Endothelial cell of umbilical vein (primary cell): ENCODE results near the gene ZNF496. TPM values are rescaled to one million over a fixed set of nuclear protein-coding genes. Genes with fewer than 3 reads are reported as not detected.

Experiments
- BruUV-seq: library from RNA; stranded (reverse); fragments of 400-500 nt; replicated peaks from 2 replicates; lab custom pipeline; 2021; lab: Mats Ljungman, UMichigan
- CTCF ChIA-PET: fragments of 300-600, 350-600 bp; sonication (Branson Sonifier 250); formaldehyde crosslinking; loops from one replicate; lab custom pipeline; 2021; ENCODE audit warnings: antibody characterized with exemption, inconsistent platforms; lab: Charles Lee
- POLR2A ChIA-PET: fragments of 300-600, 350-600 bp; sonication (Branson Sonifier 250); formaldehyde crosslinking; loops from one replicate; lab custom pipeline; 2021; ENCODE audit warnings: antibody characterized with exemption, inconsistent platforms; lab: Charles Lee
- DNase-seq: peaks from one replicate; pipeline ENCODE4 v3.0.0-alpha.2; 2011; ENCODE audit warnings: low read depth, low spot score
- FAIRE-seq: peaks from 2 replicates; lab custom pipeline; 2011; peaks lifted over from hg19 to GRCh38; lab: Jason Lieb, UNC
- H2AFZ ChIP-seq: 2 replicates; pipeline ENCODE4 v1.6.0; 2012; ENCODE audit warnings: low read depth, low read length, control low read depth, inconsistent platforms
- H3K27ac ChIP-seq: 2 replicates; pipeline ENCODE4 v1.5.1; 2011; ENCODE audit warnings: low read depth, mild to moderate bottlenecking, control low read depth, low read length, moderate library complexity; ENCODE audit not compliant: insufficient read depth
- H3K27me3 ChIP-seq, 2 experiments: 2 replicates each; pipeline versions ENCODE4 v1.6.0 to v1.6.1; 2011; ENCODE audit warnings: low read length in 2 of 2, mixed read lengths in 1 of 2; ENCODE audit not compliant: control insufficient read depth in 2 of 2, insufficient read depth in 2 of 2
- H3K36me3 ChIP-seq, 2 experiments: 2 replicates in 1 of 2; 3 replicates in 1 of 2; pipeline ENCODE4 v1.5.1; 2011; ENCODE audit warnings: low read length in 2 of 2, mild to moderate bottlenecking in 1 of 2, moderate library complexity in 1 of 2; ENCODE audit not compliant: control insufficient read depth in 2 of 2, insufficient read depth in 2 of 2; ENCODE audit errors: extremely low read depth in 1 of 2
- H3K4me1 ChIP-seq: 3 replicates; pipeline ENCODE4 v1.5.1; 2011; ENCODE audit warnings: mild to moderate bottlenecking, low read length; ENCODE audit not compliant: control insufficient read depth, insufficient read depth; ENCODE audit errors: extremely low read depth
- H3K4me2 ChIP-seq: 2 replicates; pipeline ENCODE4 v1.6.1; 2011; ENCODE audit warnings: low read length, control low read depth, mixed read lengths; ENCODE audit not compliant: insufficient read depth
- H3K4me3 ChIP-seq, 3 experiments: fragments of 200-600 bp in 1 of 3; sonication (generic), shearing (Covaris generic) in 1 of 3; replicated peaks in 1 of 3; 2 replicates each; pipeline ENCODE4 v1.5.1; 2011 to 2016; ENCODE audit warnings: control low read depth in 3 of 3, low read length in 3 of 3, mild to moderate bottlenecking in 2 of 3, inconsistent platforms in 1 of 3, low read depth in 1 of 3, moderate library complexity in 1 of 3; ENCODE audit not compliant: insufficient read depth in 1 of 3
- H3K79me2 ChIP-seq: 2 replicates; pipeline ENCODE4 v1.6.0; 2012; ENCODE audit warnings: low read length, inconsistent platforms; ENCODE audit not compliant: control insufficient read depth, insufficient read depth
- H3K9ac ChIP-seq: replicated peaks from 2 replicates; pipeline ENCODE3; 2011; ENCODE audit warnings: low read length, control low read depth; ENCODE audit not compliant: insufficient read depth; ENCODE audit errors: extremely low read depth
- H3K9me1 ChIP-seq: replicated peaks from 3 replicates; pipeline ENCODE4 v1.6.0; 2011; ENCODE audit warnings: mild to moderate bottlenecking, low read length; ENCODE audit not compliant: control insufficient read depth, insufficient read depth; ENCODE audit errors: extremely low read depth
- H3K9me3 ChIP-seq: replicated peaks from 2 replicates; pipeline ENCODE4 v1.5.1; 2012; ENCODE audit warnings: low read length, inconsistent platforms; ENCODE audit not compliant: control insufficient read depth, insufficient read depth
- H4K20me1 ChIP-seq: replicated peaks from 2 replicates; pipeline ENCODE3; 2011; ENCODE audit warnings: mild to moderate bottlenecking, low read length; ENCODE audit not compliant: control insufficient read depth, insufficient read depth; ENCODE audit errors: extremely low read depth
- EZH2 ChIP-seq: IDR thresholded peaks from 2 replicates; pipeline ENCODE4 v1.6.1; 2012; ENCODE audit warnings: borderline replicate concordance, low read depth, mild to moderate bottlenecking, moderate library complexity, low read length, inconsistent platforms; ENCODE audit not compliant: severe bottlenecking
- FOS ChIP-seq: IDR thresholded peaks from 2 replicates; pipeline ENCODE4 v1.6.1; 2011; ENCODE audit warnings: mild to moderate bottlenecking, low read length, moderate library complexity, borderline replicate concordance; ENCODE audit not compliant: insufficient read depth
- GATA2 ChIP-seq: IDR thresholded peaks from 2 replicates; pipeline ENCODE4 v1.7.0; 2011; ENCODE audit warnings: low read depth, mild to moderate bottlenecking, moderate library complexity, mixed read lengths, low read length; ENCODE audit not compliant: insufficient read length, insufficient read depth
- JUN ChIP-seq: IDR thresholded peaks from 2 replicates; pipeline ENCODE4 v1.6.1; 2011; ENCODE audit warnings: borderline replicate concordance, low read depth; ENCODE audit not compliant: insufficient read length, insufficient read depth
- MYC ChIP-seq: IDR thresholded peaks from one replicate; pipeline ENCODE4 v1.6.1; 2011; ENCODE audit warnings: mild to moderate bottlenecking, low read depth, low read length
- POLR2A ChIP-seq: IDR thresholded peaks from 2 replicates; pipeline ENCODE4 v1.6.1; 2012; ENCODE audit warnings: low read depth, mild to moderate bottlenecking, control low read depth, low read length
- POLR2AphosphoS5 ChIP-seq: IDR thresholded peaks from 2 replicates; pipeline ENCODE4 v1.6.1; 2012; ENCODE audit warnings: low read depth, mild to moderate bottlenecking, control low read depth, low read length, moderate library complexity; ENCODE audit not compliant: insufficient read depth
- dilution Hi-C: fragments of 300-500 bp; cut with MboI; formaldehyde crosslinking; loops from one replicate; pipeline ENCODE4 v1.15.0; 2019; ENCODE audit warnings: low sequenced_read_pairs; ENCODE audit not compliant: extremely low pct_ligation_motif_present
- intact Hi-C: fragments of 100-400 bp; cut with micrococcal nuclease; formaldehyde crosslinking; loops from one replicate; pipeline ENCODE4 v1.10.0; 2022
- polyA plus RNA-seq, 4 experiments: library from polyadenylated mRNA; depleted of rRNA in 3 of 4; stranded (reverse) in 3 of 4; unstranded in 1 of 4; fragments of >200 nt; gene quantifications; 2 replicates each; pipeline versions ENCODE4 v1.2.1 to v1.2.3, GENCODE V29; 2011 to 2012; ENCODE audit warnings: missing spikeins in 1 of 4
- total RNA-seq: library from RNA; stranded (reverse); gene quantifications from 2 replicates; pipeline ENCODE4 v1.2.3, GENCODE V29; 2021
- TF ChIP-seq, protein P1 (sequence below), 2 donors: IDR thresholded peaks; 1 replicate in 1 of 2; 2 replicates in 1 of 2; pipeline ENCODE4 v1.5.1; 2011; ENCODE audit warnings: low read length in 2 of 2, mild to moderate bottlenecking in 2 of 2, moderate library complexity in 2 of 2, control low read depth in 1 of 2, inconsistent platforms in 1 of 2, low read depth in 1 of 2; ENCODE audit not compliant: insufficient read depth in 1 of 2; ENCODE audit errors: extremely low read depth in 1 of 2
- TF ChIP-seq, protein P2 (sequence below): IDR thresholded peaks from 2 replicates; pipeline ENCODE4 v1.6.1; 2011; ENCODE audit not compliant: insufficient read depth, insufficient read length

ZNF496 gene
- total and polyA plus RNA-seq, 2 donors (not counting 3 experiments of a cell fraction or from before 2014, with no cell fraction given): 22.4 to 46.0 TPM

DNA sequence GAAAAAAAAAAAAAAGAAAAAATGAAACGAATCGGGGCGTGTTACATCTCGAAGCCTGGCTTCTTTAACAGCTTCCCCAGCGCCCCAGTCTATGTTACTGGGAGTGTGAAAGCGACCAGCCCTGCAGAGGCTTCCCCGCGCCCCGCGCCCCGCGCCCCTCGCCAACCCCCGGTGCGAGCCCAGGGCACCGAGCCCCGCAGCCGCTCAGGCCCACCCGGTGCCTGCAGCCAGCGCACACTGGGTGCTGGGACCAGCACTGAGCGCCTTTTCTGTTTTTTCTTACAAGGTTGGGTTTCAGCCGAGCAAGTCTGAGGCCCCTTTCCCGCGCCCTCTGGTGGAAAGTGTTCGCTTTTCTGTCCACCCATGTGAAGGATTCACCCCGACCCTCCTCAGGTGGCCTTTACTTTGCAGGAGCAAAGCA is 42.1 kb upstream of the ZNF496 start:
- Histone ChIP-seq H3K9ac (no peak overlapping the region), H3K4me3 (peak overlapping the region in 1 of 3 experiments; percentile 8), H3K79me2 (no peaks in the 10 kb centered on the region), H2AFZ (peak overlapping the region; percentile 77), H4K20me1 (no peaks in the 10 kb centered on the region), H3K36me3 (no peaks in the 10 kb centered on the region), H3K9me3 (no peaks in the 10 kb centered on the region), H3K27me3 (peaks cover 0 to 3% of the 10 kb centered on the region in 2 experiments), H3K4me2 (peak overlapping the region; percentile 21), H3K4me1 (no peaks in the 10 kb centered on the region), H3K27ac (no peak overlapping the region), H3K9me1 (no peaks in the 10 kb centered on the region)
- BruUV-seq: no TSS peak
- CTCF ChIA-PET: interaction anchor here (0.6 to 2.0 kb wide), 14 partner anchors 9 to 466 kb away, joined by 3 to 24 read pairs (median 4); no protein-coding TSS in a partner anchor
- no peak for TF ChIP-seq JUN
- TF ChIP-seq, protein P1, sequence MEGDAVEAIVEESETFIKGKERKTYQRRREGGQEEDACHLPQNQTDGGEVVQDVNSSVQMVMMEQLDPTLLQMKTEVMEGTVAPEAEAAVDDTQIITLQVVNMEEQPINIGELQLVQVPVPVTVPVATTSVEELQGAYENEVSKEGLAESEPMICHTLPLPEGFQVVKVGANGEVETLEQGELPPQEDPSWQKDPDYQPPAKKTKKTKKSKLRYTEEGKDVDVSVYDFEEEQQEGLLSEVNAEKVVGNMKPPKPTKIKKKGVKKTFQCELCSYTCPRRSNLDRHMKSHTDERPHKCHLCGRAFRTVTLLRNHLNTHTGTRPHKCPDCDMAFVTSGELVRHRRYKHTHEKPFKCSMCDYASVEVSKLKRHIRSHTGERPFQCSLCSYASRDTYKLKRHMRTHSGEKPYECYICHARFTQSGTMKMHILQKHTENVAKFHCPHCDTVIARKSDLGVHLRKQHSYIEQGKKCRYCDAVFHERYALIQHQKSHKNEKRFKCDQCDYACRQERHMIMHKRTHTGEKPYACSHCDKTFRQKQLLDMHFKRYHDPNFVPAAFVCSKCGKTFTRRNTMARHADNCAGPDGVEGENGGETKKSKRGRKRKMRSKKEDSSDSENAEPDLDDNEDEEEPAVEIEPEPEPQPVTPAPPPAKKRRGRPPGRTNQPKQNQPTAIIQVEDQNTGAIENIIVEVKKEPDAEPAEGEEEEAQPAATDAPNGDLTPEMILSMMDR (IDR thresholded peaks at IDR 0.05; ENCODE audit: extremely low read depth in 1 of 2, insufficient read depth in 1 of 2, low read depth in 1 of 2, low read length in 2 of 2): peak; percentile 50 to 63
- POLR2A ChIA-PET: no interaction called here
- dilution Hi-C loops: no loop called here
- peak; percentile 21 for DNase-seq
- no peak for FAIRE-seq
- intact Hi-C loops: no loop called here

DNA sequence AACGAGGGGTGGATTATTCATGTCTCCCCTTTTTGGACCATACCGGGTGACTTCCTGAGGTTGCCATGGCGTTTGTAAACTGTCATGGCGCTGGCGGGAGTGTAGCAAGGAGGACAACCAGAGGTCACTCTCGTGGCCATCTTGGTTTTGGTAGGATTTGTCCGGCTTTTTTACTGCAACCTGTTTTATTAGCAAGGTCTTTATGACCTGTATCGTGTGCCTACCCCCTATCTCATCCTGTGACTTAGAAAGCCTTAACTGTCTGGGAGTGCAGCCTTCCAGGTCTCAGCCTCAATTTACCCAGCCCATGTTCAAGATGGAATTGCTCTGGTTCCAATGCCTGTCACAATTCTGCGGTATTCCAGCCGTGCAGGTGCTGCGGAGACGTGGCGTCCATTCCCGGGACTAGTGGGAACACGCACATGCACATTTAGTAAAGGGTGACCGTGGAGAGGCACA is 40.2 kb upstream of the ZNF496 start:
- CTCF ChIA-PET: interaction anchor here (1.4 to 1.6 kb wide), 2 partner anchors 18 to 71 kb away, joined by 5 to 24 read pairs; no protein-coding TSS in a partner anchor
- intact Hi-C loops: loop anchor here (1.0 kb wide), 1 partner anchor 115 kb away; no protein-coding TSS in a partner anchor
- Histone ChIP-seq H3K4me3 (no peak overlapping the region), H3K9me1 (no peaks in the 10 kb centered on the region), H4K20me1 (no peaks in the 10 kb centered on the region), H3K4me2 (no peak overlapping the region), H3K9ac (no peak overlapping the region), H2AFZ (no peak overlapping the region), H3K27ac (no peak overlapping the region), H3K79me2 (no peaks in the 10 kb centered on the region), H3K36me3 (no peaks in the 10 kb centered on the region), H3K27me3 (peaks cover 0 to 3% of the 10 kb centered on the region in 2 experiments), H3K9me3 (no peaks in the 10 kb centered on the region), H3K4me1 (no peaks in the 10 kb centered on the region)
- no TSS peak for BruUV-seq
- DNase-seq (no peak), FAIRE-seq (no peak)
- POLR2A ChIA-PET: no interaction called here
- dilution Hi-C loops: no loop called here
- TF ChIP-seq, protein P2, sequence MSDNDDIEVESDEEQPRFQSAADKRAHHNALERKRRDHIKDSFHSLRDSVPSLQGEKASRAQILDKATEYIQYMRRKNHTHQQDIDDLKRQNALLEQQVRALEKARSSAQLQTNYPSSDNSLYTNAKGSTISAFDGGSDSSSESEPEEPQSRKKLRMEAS: no peak
- TF ChIP-seq POLR2A (no peak), JUN (no peak), EZH2 (no peak), MYC (no peak), POLR2AphosphoS5 (no peak), FOS (no peak), GATA2 (no peak)
- TF ChIP-seq, protein P1 (IDR thresholded peaks at IDR 0.05; ENCODE audit: extremely low read depth in 1 of 2, insufficient read depth in 1 of 2, low read depth in 1 of 2, low read length in 2 of 2): no peak
